Bronchial epithelial cell (primary cell): Measurements from ENCODE around the gene FBXL14. TPM values are rescaled to one million over a fixed set of nuclear protein-coding genes. Genes with fewer than 3 reads are reported as not detected.

Experiments
- DNase-seq: peaks from one replicate; pipeline ENCODE4 v3.0.0-alpha.2; 2010; ENCODE audit warnings: low read depth
- FAIRE-seq: peaks from 2 replicates; lab custom pipeline; 2011; peaks lifted over from hg19 to GRCh38; lab: Jason Lieb, UNC
- H3K27me3 ChIP-seq: 2 replicates; pipeline ENCODE4 v1.5.1; 2011; ENCODE audit warnings: low read length; ENCODE audit not compliant: control insufficient read depth, insufficient read depth
- H3K36me3 ChIP-seq: 2 replicates; pipeline ENCODE4 v1.5.1; 2011; ENCODE audit warnings: low read length; ENCODE audit not compliant: control insufficient read depth, insufficient read depth
- H3K4me3 ChIP-seq: 2 replicates; pipeline ENCODE4 v1.5.1; 2011; ENCODE audit warnings: mild to moderate bottlenecking, low read depth, low read length, control low read depth
- total RNA-seq: library from RNA; depleted of rRNA; stranded (reverse); fragments of >200 nt; gene quantifications from 2 replicates; pipeline ENCODE4 v1.2.1, GENCODE V29; 2014
- TF ChIP-seq, protein P1 (sequence below): IDR thresholded peaks from 2 replicates; pipeline ENCODE4 v1.5.1; 2011; ENCODE audit warnings: mild to moderate bottlenecking, moderate library complexity, low read length, control low read depth, inconsistent platforms; ENCODE audit not compliant: insufficient read depth, severe bottlenecking

FBXL14 gene
- total RNA-seq, 1 donor from 2014 or later, result 9.7 TPM

DNA sequence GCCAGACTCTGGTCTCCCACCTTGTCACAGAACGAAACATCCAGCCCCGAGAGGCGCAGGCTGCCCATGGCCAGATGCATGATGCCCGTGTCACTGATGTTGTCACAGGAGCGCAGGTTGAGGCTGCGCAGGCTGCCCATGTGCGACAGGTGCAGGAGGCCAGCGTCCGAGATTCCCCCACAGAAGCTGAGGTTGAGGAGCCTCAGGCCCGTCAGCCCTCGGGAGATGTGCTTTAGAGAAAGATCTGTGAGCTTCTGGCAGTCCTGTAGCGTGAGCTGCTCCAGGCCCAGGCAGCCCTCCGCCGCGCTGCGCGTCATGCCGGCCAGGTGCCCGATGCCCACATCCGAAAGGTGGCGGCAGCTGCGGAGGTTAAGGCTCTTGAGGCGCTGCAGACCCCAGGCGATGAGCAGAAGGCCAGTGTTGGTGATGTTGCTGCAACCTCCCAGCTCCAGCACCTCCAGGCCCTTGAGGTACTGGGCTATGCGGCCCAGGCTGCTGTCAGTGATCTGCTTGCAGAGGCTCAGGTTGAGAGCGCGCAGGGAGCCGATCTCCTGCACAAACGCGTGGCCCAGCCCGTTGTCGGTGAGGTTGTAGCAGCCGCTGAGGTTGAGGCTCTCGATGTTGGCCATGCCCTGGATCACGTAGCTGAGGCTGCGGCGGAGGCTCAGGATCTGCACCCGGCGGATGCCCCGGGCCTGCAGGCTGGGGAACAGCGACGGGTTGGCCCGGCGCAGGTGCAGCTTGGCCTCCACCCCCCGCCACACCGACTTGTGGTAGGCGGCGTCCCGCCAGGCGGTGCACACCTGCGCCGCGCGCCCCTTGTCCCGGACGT lies 991 bp downstream of the FBXL14 start:
- H3K36me3 ChIP-seq, result no peaks in the 10 kb centered on the region
- DNase-seq, result peak; percentile 26
- no peaks in the 10 kb centered on the region for H3K27me3 ChIP-seq
- H3K4me3 ChIP-seq, result peak overlapping the region; percentile 74
- no peak for FAIRE-seq
- TF ChIP-seq, protein P1, sequence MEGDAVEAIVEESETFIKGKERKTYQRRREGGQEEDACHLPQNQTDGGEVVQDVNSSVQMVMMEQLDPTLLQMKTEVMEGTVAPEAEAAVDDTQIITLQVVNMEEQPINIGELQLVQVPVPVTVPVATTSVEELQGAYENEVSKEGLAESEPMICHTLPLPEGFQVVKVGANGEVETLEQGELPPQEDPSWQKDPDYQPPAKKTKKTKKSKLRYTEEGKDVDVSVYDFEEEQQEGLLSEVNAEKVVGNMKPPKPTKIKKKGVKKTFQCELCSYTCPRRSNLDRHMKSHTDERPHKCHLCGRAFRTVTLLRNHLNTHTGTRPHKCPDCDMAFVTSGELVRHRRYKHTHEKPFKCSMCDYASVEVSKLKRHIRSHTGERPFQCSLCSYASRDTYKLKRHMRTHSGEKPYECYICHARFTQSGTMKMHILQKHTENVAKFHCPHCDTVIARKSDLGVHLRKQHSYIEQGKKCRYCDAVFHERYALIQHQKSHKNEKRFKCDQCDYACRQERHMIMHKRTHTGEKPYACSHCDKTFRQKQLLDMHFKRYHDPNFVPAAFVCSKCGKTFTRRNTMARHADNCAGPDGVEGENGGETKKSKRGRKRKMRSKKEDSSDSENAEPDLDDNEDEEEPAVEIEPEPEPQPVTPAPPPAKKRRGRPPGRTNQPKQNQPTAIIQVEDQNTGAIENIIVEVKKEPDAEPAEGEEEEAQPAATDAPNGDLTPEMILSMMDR, result no peak

DNA sequence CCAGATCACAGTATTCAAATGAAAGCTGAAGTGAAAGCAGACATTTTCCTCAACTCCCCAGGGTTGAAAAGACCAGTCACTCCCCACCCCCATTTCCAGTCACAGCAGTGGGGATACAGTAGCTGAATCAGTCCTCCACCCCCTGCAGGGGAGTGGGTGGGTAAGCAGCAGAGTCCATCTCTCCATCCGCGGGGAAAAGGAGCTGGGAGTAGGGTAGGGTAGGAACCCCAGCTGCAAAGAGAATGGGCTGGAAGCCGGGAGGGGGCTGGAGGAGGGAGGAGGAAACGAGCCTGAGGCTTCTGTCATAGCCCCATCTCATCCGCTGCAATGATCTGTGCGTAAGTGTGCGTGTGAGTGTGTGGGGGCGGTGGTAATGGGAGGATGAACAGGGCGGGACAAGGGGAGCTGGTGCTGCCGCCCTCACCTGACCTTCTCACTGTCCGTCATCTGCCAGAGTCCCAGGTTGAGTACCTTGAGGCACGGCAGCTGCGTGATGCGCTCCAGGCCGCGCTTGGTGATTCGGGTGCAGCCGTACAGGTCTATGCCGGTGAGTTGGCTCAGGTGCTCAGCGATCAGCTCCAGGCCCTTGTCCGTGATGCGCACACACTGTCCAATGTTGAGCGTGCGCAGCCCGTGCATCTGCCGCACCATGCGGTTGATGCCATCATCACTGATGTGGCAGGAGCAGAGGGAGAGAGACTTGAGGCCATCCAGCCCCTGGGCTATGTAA lies 1.8 kb downstream of the FBXL14 start:
- TF ChIP-seq, protein P1, result no peak
- Histone ChIP-seq H3K27me3 (no peaks in the 10 kb centered on the region), H3K36me3 (no peaks in the 10 kb centered on the region), H3K4me3 (peak overlapping the region; percentile 74)
- FAIRE-seq, result no peak
- DNase-seq, result peak; percentile 37

DNA sequence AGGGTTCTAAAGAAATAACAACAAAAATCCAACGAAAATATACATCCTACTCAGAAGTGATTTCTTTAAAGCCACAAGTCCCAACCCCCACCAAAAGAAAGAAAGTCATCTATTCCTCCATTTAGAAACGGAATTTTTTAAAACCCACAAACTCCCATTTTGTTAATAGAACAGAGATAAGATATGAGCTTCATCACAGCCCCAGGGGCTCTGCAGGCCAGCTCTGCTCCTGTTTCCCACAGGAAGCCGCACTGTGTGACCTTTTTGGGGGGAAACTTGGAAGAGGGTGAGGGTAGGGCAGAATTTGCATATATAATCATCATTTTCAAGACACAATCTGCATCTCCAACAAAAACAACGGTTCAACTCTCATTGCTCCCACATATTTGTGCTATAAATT lies 2.8 kb downstream of the FBXL14 start:
- TF ChIP-seq, protein P1, result no peak
- DNase-seq (no peak), FAIRE-seq (no peak)
- no peaks in the 10 kb centered on the region for H3K27me3 ChIP-seq
- H3K36me3 ChIP-seq, result no peaks in the 10 kb centered on the region
- no peak overlapping the region for H3K4me3 ChIP-seq

DNA sequence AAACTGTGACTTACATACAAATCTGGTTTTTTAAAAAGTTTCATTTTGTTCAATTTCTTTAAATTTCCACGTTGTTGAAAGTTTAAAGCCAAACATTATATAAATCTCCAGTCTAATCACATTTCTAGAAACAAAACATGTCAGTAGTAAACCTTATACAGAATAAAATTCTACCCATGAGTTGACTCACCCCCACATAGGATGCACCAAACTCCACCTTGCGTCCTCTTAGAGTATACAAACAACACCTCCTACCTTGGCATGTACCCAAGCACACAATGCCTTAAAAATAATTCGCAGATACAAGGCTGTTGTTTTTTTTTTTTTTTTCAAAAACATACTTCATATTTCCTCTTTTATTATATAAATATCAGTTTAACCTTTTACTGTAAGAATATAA lies 3.3 kb downstream of the FBXL14 start:
- Histone ChIP-seq H3K27me3 (no peaks in the 10 kb centered on the region), H3K4me3 (no peak overlapping the region), H3K36me3 (no peaks in the 10 kb centered on the region)
- FAIRE-seq (no peak), DNase-seq (peak; percentile 77)
- TF ChIP-seq, protein P1, result peak; percentile 20

DNA sequence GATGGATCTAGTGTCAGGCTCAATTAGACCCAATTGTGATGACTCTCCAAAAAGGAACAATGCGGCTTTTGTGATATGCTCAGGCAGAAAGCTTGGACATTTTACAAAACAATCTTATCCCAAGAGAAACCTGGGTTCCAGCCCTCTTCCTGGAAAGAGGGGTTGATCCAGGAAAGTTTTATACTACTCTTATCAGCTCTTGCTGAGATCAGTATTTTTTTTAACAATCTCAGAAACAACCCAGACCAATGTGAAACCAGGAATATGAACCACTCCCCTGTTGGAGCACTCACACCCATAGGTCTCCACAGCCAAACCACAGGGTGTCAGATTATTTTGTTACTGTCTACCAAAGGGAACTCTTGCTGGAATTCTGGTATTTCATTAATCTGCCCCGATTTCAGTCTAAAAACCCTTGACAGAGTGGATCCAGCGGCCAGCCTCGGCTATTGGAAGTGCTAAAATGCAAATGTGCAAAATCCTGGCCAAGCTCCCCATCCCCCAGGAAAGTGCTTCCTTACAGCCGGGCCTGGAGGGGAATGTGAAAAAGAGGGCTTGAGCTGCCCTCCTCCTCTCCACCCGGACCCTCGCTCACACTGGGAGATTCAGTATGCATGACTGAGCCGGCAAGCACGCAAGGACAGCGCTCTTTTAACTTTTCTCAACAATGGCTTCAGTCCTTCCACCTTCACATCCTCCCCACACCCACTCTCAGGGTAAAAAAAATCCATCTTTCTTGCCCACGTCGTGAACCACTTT lies 4.0 kb downstream of the FBXL14 start:
- Histone ChIP-seq H3K36me3 (no peaks in the 10 kb centered on the region), H3K4me3 (no peak overlapping the region), H3K27me3 (no peaks in the 10 kb centered on the region)
- FAIRE-seq (no peak), DNase-seq (no peak)
- TF ChIP-seq, protein P1, result no peak
